GM12878 (cell line): Measurements from ENCODE around the gene BBS9. TPM values are rescaled to one million over a fixed set of nuclear protein-coding genes. Genes with fewer than 3 reads are reported as not detected.

Source experiments
- ATF2 ChIP-seq: IDR thresholded peaks from 2 replicates; pipeline ENCODE4 v1.6.1; 2012; ENCODE audit warnings: low read length, inconsistent platforms
- NKRF ChIP-seq: fragments of 450-650 bp; conservative IDR thresholded peaks from 2 replicates; pipeline ENCODE4 v1.6.1; 2017; ENCODE audit warnings: mild to moderate bottlenecking, moderate library complexity
- ZBTB40 ChIP-seq: fragments of 450-650 bp; IDR thresholded peaks from 2 replicates; pipeline ENCODE4 v1.6.1; 2016; ENCODE audit warnings: mild to moderate bottlenecking, moderate library complexity, borderline replicate concordance
- polyA plus RNA-seq, 11 experiments: library from polyadenylated mRNA; depleted of rRNA in 4 of 11; unstranded in 6 of 11; stranded (reverse) in 5 of 11; fragments of >200 nt; fragmentation: Nextera tagmentation in 4 of 11; fragmentation: Illumina TruSeq in 1 of 11; extraction: Ambion mirVana in 4 of 11; extraction: Trizol in 1 of 11; gene quantifications; 1 replicate in 1 of 11; 2 replicates in 10 of 11; pipeline versions ENCODE4 v1.2.1 to v1.2.3, GENCODE V29; 2011 to 2016; ENCODE audit warnings: inconsistent platforms in 2 of 11, missing spikeins in 2 of 11, low read depth in 1 of 11
- total RNA-seq, 4 experiments: library from RNA; depleted of rRNA in 3 of 4; stranded (reverse); fragments of >200 nt in 3 of 4; fragmentation: Illumina TruSeq in 1 of 4; extraction: Trizol in 1 of 4; gene quantifications; 2 replicates each; pipeline versions ENCODE4 v1.2.1 to v1.2.3, GENCODE V29; 2013 to 2021

The BBS9 gene
- total and polyA plus RNA-seq, 10 of the 15 experiments (the other 5 are each of a cell fraction or from before 2014, with no cell fraction given): 1.2 to 5.6 (median 2.3) TPM

- TF ChIP-seq ATF2 (no peak), ZBTB40 (no peak), NKRF (no peak)
Observed at GRCh38 chr7:33232632-33233145, 103.3 kb downstream of the BBS9 start (continued).
